Lower leg skin (tissue), 3 donors: ENCODE data around the gene IL10.

Source experiments
- POLR2A ChIP-seq, 2 donors: fragments of 450-650 bp; IDR thresholded peaks; one replicate each; pipeline ENCODE4 v1.6.1; 2016 to 2017; ENCODE audit warnings: antibody characterized with exemption in 2 of 2, mild to moderate bottlenecking in 1 of 2, moderate library complexity in 1 of 2
- TF ChIP-seq, protein P1 (sequence below), 3 donors: fragments of 450-650 bp; IDR thresholded peaks; one replicate each; pipeline ENCODE4 v1.5.1; 2016; ENCODE audit warnings: antibody characterized with exemption in 3 of 3, mild to moderate bottlenecking in 3 of 3, moderate library complexity in 2 of 3

DNA sequence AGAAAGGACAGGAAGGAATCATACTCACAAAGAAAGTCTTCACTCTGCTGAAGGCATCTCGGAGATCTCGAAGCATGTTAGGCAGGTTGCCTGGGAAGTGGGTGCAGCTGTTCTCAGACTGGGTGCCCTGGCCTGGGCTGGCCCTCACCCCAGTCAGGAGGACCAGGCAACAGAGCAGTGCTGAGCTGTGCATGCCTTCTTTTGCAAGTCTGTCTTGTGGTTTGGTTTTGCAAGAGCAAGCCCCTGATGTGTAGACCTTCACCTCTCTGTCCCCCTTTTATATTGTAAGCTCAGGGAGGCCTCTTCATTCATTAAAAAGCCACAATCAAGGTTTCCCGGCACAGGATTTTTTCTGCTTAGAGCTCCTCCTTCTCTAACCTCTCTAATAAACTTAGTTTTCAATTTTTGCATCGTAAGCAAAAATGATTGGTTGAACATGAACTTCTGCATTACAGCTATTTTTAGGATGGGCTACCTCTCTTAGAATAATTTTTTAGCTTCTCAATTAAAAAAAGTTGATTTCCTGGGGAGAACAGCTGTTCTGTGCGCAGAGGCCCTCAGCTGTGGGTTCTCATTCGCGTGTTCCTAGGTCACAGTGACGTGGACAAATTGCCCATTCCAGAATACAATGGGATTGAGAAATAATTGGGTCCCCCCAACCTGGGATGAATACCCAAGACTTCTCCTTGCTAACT lies at the start of gene IL10:
- TF ChIP-seq, protein P1, sequence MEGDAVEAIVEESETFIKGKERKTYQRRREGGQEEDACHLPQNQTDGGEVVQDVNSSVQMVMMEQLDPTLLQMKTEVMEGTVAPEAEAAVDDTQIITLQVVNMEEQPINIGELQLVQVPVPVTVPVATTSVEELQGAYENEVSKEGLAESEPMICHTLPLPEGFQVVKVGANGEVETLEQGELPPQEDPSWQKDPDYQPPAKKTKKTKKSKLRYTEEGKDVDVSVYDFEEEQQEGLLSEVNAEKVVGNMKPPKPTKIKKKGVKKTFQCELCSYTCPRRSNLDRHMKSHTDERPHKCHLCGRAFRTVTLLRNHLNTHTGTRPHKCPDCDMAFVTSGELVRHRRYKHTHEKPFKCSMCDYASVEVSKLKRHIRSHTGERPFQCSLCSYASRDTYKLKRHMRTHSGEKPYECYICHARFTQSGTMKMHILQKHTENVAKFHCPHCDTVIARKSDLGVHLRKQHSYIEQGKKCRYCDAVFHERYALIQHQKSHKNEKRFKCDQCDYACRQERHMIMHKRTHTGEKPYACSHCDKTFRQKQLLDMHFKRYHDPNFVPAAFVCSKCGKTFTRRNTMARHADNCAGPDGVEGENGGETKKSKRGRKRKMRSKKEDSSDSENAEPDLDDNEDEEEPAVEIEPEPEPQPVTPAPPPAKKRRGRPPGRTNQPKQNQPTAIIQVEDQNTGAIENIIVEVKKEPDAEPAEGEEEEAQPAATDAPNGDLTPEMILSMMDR (IDR thresholded peaks at IDR 0.05) = no peak
- no peak for TF ChIP-seq POLR2A (IDR thresholded peaks at IDR 0.05)
